Astrocyte of the cerebellum (primary cell): Measurements from ENCODE around the gene ZNF382.

Experiments used
- DNase-seq: peaks from one replicate; pipeline ENCODE4 v3.0.0-alpha.2; 2011; ENCODE audit warnings: low read depth
- H3K4me3 ChIP-seq: 2 replicates; pipeline ENCODE4 v1.5.1; 2011; ENCODE audit warnings: mild to moderate bottlenecking, low read depth, low read length, moderate library complexity
- CTCF ChIP-seq: IDR thresholded peaks from 2 replicates; pipeline ENCODE4 v1.5.1; 2012; ENCODE audit warnings: low read length, low read depth, moderate library complexity, mild to moderate bottlenecking; ENCODE audit errors: missing control alignments
- in situ Hi-C: cut with HindIII; loops from 2 replicates; pipeline ENCODE4 v1.10.0; 2017; ENCODE audit warnings: low sequenced_read_pairs

Gene ZNF382

DNA sequence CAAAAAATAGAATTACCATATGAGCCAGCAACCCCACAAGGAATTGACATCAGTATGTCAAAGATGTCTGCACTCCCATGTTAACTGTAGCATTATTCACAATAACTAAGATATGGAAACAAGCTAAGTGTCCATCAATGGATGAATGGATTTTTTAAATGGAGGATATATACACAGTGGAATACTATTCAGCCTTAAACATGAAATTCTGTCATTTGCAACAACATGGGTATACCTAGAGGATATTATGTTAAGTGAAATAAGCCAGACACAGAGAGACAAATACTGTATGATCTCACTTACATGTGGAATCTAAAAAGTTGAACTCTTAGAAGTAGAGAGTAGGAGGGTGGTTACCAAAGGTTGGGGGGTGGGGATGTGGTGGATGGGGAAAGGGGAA lies 74.3 kb downstream of the ZNF382 start:
- no peak for TF ChIP-seq CTCF
- no peak for DNase-seq
- H3K4me3 ChIP-seq = no peak overlapping the region
- in situ Hi-C loops = no loop called here
